Heart left ventricle (tissue), 16 donors: Measurements from ENCODE around the gene E4F1. TPM values are rescaled to one million over a fixed set of nuclear protein-coding genes. Genes with fewer than 3 reads are reported as not detected.

Source experiments
- ATAC-seq, 4 donors: fragments of 200-7000 bp; cut with Tn5 transposase; one replicate each; pipeline ENCODE4 v1.9.1; 2020 to 2022; ENCODE audit warnings: moderate library complexity in 4 of 4, mild to moderate bottlenecking in 3 of 4, moderate number of reproducible peaks in 1 of 4
- DNase-seq, 5 donors: peaks; one replicate each; pipeline ENCODE4 v3.0.0-alpha.2; 2020
- H3K27ac ChIP-seq, 12 donors: fragments of 200-600 bp; sonication (generic) in 4 of 12; one replicate each; pipeline versions ENCODE4 v1.5.0 to v1.8.0; 2016 to 2022; ENCODE audit warnings: mild to moderate bottlenecking in 2 of 12
- H3K27me3 ChIP-seq, 9 donors: fragments of 200-600 bp; sonication (generic) in 2 of 9; one replicate each; pipeline versions ENCODE4 v1.5.1 to v1.8.0; 2016 to 2022; ENCODE audit warnings: mild to moderate bottlenecking in 3 of 9
- H3K36me3 ChIP-seq, 9 donors: fragments of 200-600 bp; sonication (generic) in 2 of 9; one replicate each; pipeline versions ENCODE4 v1.5.0 to v1.8.0; 2018 to 2022; ENCODE audit warnings: mild to moderate bottlenecking in 2 of 9
- H3K4me1 ChIP-seq, 12 donors: fragments of 200-600 bp; sonication (generic) in 4 of 12; one replicate each; pipeline versions ENCODE4 v1.5.0 to v1.8.0; 2016 to 2022; ENCODE audit warnings: mild to moderate bottlenecking in 3 of 12
- H3K4me3 ChIP-seq, 12 donors: fragments of 200-600 bp; sonication (generic) in 4 of 12; one replicate each; pipeline versions ENCODE4 v1.5.0 to v1.8.0; 2017 to 2022; ENCODE audit warnings: mild to moderate bottlenecking in 9 of 12, moderate library complexity in 4 of 12
- H3K9me3 ChIP-seq, 12 donors: fragments of 200-600 bp; sonication (generic) in 4 of 12; one replicate each; pipeline versions ENCODE4 v1.5.0 to v1.8.0; 2016 to 2022; ENCODE audit warnings: mild to moderate bottlenecking in 1 of 12
- POLR2A ChIP-seq, 2 donors: fragments of 450-650 bp; IDR thresholded peaks; one replicate each; pipeline ENCODE4 v1.6.1; 2017; ENCODE audit warnings: antibody characterized with exemption in 2 of 2, mild to moderate bottlenecking in 2 of 2, moderate library complexity in 2 of 2
- WGBS, 4 donors: extraction: QIAGEN DNeasy Blood & Tissue Kit in 2 of 4; methylation state at CpG; one replicate each; pipeline versions ENCODE4 v1.1.5 to v1.1.7; 2013 to 2018; 5-methylcytosine and 5-hydroxymethylcytosine counted together
- intact Hi-C, 10 donors: fragments of 100-400 bp; cut with DNase I; formaldehyde crosslinking; loops; one replicate each; pipeline versions ENCODE4 v1.11.1 to v1.14.2; 2022
- polyA plus RNA-seq, 2 donors: library from polyadenylated mRNA; stranded (reverse); fragments of 200-250 nt; gene quantifications; one replicate each; pipeline ENCODE4 v1.2.3, GENCODE V29; 2013
- total RNA-seq, 9 donors: library from RNA; depleted of rRNA in 2 of 9; stranded (reverse); fragments of >200 nt in 2 of 9; fragmentation: NEBNext Ultra II Directional in 3 of 9; extraction: Animal tissue kit (Norgen Biotek cat#: 25700) in 3 of 9; gene quantifications; one replicate each; pipeline versions ENCODE4 v1.1.0 to v1.2.4, GENCODE V29; 2016 to 2023
- TF ChIP-seq, protein P1 (sequence below), 12 donors: fragments of 200-600 bp; sonication (generic) in 4 of 12; IDR thresholded peaks; one replicate each; pipeline versions ENCODE4 v1.5.0 to v1.8.0; 2018 to 2022; ENCODE audit warnings: antibody characterized with exemption in 12 of 12, mild to moderate bottlenecking in 5 of 12
- donor health status: ischemic (EF 13 %, LVEDD 7.1; RV severe dilation, severe dysfunction).
- donor health status: healthy with polysubstance abuse.
- donor health status: DM: no; HTN: yes; CAD: no.
- donor health status: DM: no; HTN: no; CAD: no.
- donor health status: ischemic (EF 25% LVEDD 6.9; RV normal size, moderate dysfunction).
- donor health status: ischemic (EF 25% LVEDD 5.7; RV mildly dilated, moderate dysfunction).
- donor health status: healthy.
- donor health status: DM: yes; HTN: yes; CAD: no.
- donor health status: ischemic (EF 35%, LVEDD 5.7; RV mildly dilated, moderate dysfunction).
- donor health status: nonischemic (EF 11% LVEDD 7.7; RV severe dilation, severe dysfunction).
- donor health status: DM: yes; HTN: yes; CAD: no.
- donor health status: PGD.
- donor health status: ischemic (EF 29% LVEDD 5.4; RV normal size, mild dysfunction).
- donor health status: nonischemic (EF 23%, LVEDD 6.1; RV moderate dilation, normal function).

The E4F1 gene
- total and polyA plus RNA-seq, 11 donors: 8.4 to 27.3 (median 12.7) TPM

GRCh38 chr16:2184962-2185361 is 38.4 kb upstream of the E4F1 start:
- intact Hi-C loops: no loop called here
- Histone ChIP-seq H3K9me3 (no peaks in the 10 kb centered on the region), H3K27ac (no peak overlapping the region), H3K4me3 (no peak overlapping the region), H3K27me3 (no peaks in the 10 kb centered on the region), H3K36me3 (no peaks in the 10 kb centered on the region), H3K4me1 (no peaks in the 10 kb centered on the region)
- DNase-seq (no peak), ATAC-seq (no peak)
- 76 to 90% (median 87%) methylated on average over 11 to 20 of the region's 20 CpGs for WGBS, 4 donors
- no peak for TF ChIP-seq POLR2A (IDR thresholded peaks at IDR 0.05)

DNA sequence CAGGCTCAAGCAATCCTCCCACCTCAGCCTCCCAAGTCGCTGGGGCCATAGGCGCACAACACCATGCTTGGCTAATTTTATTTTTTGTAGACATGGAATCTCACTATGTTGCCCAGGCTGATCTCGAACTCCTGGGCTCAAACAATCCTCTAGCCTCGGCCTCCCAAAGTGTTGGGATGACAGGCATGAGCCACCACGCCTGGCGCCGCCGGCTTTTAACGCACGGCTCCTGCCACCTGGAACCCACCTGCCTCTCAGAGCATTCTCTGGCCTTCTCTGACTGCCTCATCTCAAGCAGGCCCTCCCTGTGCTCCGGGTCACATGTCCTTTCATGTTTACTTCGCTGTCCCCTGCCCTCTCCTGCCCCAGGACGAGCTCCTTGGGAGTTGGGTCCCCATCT is 37.3 kb upstream of the E4F1 start:
- no peak overlapping the region for H3K27ac ChIP-seq
- no peaks in the 10 kb centered on the region for H3K4me1 ChIP-seq
- no peak for ATAC-seq
- no peaks in the 10 kb centered on the region for H3K36me3 ChIP-seq
- intact Hi-C loops: no loop called here
- H3K4me3 ChIP-seq: no peak overlapping the region
- no peaks in the 10 kb centered on the region for H3K27me3 ChIP-seq
- TF ChIP-seq POLR2A (IDR thresholded peaks at IDR 0.05): no peak
- TF ChIP-seq, protein P1, sequence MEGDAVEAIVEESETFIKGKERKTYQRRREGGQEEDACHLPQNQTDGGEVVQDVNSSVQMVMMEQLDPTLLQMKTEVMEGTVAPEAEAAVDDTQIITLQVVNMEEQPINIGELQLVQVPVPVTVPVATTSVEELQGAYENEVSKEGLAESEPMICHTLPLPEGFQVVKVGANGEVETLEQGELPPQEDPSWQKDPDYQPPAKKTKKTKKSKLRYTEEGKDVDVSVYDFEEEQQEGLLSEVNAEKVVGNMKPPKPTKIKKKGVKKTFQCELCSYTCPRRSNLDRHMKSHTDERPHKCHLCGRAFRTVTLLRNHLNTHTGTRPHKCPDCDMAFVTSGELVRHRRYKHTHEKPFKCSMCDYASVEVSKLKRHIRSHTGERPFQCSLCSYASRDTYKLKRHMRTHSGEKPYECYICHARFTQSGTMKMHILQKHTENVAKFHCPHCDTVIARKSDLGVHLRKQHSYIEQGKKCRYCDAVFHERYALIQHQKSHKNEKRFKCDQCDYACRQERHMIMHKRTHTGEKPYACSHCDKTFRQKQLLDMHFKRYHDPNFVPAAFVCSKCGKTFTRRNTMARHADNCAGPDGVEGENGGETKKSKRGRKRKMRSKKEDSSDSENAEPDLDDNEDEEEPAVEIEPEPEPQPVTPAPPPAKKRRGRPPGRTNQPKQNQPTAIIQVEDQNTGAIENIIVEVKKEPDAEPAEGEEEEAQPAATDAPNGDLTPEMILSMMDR (IDR thresholded peaks at IDR 0.05): no peak
- H3K9me3 ChIP-seq: no peaks in the 10 kb centered on the region
- WGBS, 4 donors: 86 to 92% (median 90%) methylated on average over 13 of the region's 13 CpGs
- DNase-seq: no peak

- peaks cover 0 to 4% (median 0%) of the 10 kb centered on the region in 12 donors for H3K4me1 ChIP-seq
- no peaks in the 10 kb centered on the region for H3K27me3 ChIP-seq
- no peak for ATAC-seq
- H3K9me3 ChIP-seq: no peaks in the 10 kb centered on the region
- TF ChIP-seq, protein P1 (IDR thresholded peaks at IDR 0.05): no peak
- no peak for TF ChIP-seq POLR2A (IDR thresholded peaks at IDR 0.05)
- H3K4me3 ChIP-seq: no peak overlapping the region
- DNase-seq: no peak
- H3K36me3 ChIP-seq: no peaks in the 10 kb centered on the region
- WGBS, 4 donors: 82 to 93% (median 86%) methylated on average over 10 to 20 of the region's 20 CpGs
- no peak overlapping the region for H3K27ac ChIP-seq
- intact Hi-C loops: no loop called here
These were observed 36.9 kb upstream of the E4F1 start for GRCh38 chr16:2186505-2186904.

DNA sequence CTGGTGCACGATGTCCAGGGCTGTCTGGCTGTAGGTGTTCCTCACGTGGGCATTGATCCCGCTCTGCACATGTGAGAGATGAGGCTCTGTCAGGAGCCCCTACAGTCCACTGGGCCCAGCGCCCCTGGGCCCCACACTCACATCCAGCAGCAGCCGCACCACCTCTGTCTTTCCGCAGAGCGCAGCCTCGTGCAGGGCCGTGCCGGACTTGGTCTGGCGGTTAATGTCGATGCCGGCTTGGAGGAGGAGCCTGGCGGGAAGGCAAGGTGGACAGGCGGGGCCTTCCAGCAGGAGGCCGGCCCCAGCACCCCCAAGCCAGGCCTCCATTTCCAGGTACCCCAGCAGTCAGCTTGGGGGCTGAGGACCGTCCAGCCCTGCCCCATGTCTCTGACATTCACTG is 36.2 kb upstream of the E4F1 start:
- DNase-seq: no peak
- intact Hi-C loops: no loop called here
- H3K36me3 ChIP-seq: no peaks in the 10 kb centered on the region
- no peak overlapping the region for H3K4me3 ChIP-seq
- peaks cover 0 to 6% (median 0%) of the 10 kb centered on the region in 12 donors for H3K4me1 ChIP-seq
- ATAC-seq: no peak
- WGBS, 4 donors: 79 to 87% (median 81%) methylated on average over 16 to 17 of the region's 17 CpGs
- H3K27ac ChIP-seq: no peak overlapping the region
- TF ChIP-seq POLR2A (IDR thresholded peaks at IDR 0.05): no peak
- TF ChIP-seq, protein P1 (IDR thresholded peaks at IDR 0.05): no peak
- no peaks in the 10 kb centered on the region for H3K27me3 ChIP-seq
- no peaks in the 10 kb centered on the region for H3K9me3 ChIP-seq

- Histone ChIP-seq H3K4me1 (peaks cover 0 to 6% (median 0%) of the 10 kb centered on the region in 12 donors), H3K4me3 (no peak overlapping the region), H3K27ac (no peak overlapping the region), H3K9me3 (no peaks in the 10 kb centered on the region), H3K36me3 (no peaks in the 10 kb centered on the region), H3K27me3 (no peaks in the 10 kb centered on the region)
- WGBS, 4 donors: 87 to 96% (median 94%) methylated on average over 5 to 8 of the region's 8 CpGs
- TF ChIP-seq POLR2A (IDR thresholded peaks at IDR 0.05): no peak
- TF ChIP-seq, protein P1 (IDR thresholded peaks at IDR 0.05): no peak
- ATAC-seq (no peak), DNase-seq (no peak)
- intact Hi-C loops: no loop called here
These were observed 35.0 kb upstream of the E4F1 start for GRCh38 chr16:2188395-2188794.
